ENCODE data around the gene NAPB.

NAPB gene

DNA sequence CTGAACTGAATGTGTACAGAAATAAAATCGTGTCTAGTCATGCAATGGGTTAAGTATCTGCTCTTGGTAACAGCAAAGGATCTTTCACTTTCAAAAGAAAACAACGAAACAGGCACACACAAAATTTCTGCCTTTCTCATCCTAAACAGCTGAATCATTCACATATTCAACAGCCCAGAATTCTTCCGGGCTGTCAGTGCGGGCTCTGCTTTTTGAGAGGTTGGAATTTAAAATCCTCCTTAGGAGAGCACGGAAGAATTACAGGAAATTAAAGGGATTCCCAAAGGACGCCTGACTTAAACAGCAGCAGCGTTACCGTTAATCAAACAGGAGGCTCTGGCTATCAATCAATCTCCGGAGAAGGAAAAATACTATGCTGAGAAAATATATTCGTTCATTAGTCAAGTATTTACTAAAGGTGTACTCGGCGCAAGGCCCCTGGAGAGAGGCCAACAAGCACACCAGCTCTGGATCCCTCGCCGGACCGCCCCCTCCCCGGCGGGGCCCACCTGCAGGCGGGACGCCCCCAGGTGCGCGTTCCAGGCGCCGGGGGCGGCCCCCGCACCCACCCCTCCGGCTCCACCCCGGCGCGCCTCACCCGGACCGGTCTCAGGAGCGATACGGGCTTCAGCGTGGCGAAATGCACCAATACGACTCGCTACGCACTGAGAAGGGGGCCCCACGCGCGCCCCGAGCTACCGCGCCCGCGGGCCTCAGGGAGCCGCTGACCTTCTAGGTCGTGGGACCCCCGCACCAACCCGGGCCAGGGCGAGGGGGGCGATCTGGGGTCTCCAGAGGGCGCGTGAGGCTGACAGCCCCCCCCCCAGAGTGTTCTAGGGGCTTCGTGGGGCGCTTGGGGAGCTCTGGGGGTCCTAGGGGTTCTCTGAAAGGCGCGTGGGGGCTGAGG lies 1.0 kb downstream of the NAPB start:
- Mint-ChIP-seq H3K9me3 (no peaks in the 10 kb centered on the region), H3K4me3 (peak overlapping the region; percentile 91), H3K27ac (peak overlapping the region; percentile 87), H3K27me3 (no peaks in the 10 kb centered on the region), H3K4me1 (ENCODE audit: low read depth) (peaks cover 62% of the 10 kb centered on the region), H3K36me3 (ENCODE audit: low read depth) (no peaks in the 10 kb centered on the region)

- no peaks in the 10 kb centered on the region for H3K27me3 Mint-ChIP-seq
- no peaks in the 10 kb centered on the region for H3K9me3 Mint-ChIP-seq
- no peaks in the 10 kb centered on the region for H3K36me3 Mint-ChIP-seq (ENCODE audit: low read depth)
- peak overlapping the region; percentile 91 for H3K4me3 Mint-ChIP-seq
- H3K27ac Mint-ChIP-seq: peak overlapping the region; percentile 87
- peaks cover 65% of the 10 kb centered on the region for H3K4me1 Mint-ChIP-seq (ENCODE audit: low read depth)
Measured at GRCh38 chr20:23419657-23419994, 1.7 kb downstream of the NAPB start.

DNA sequence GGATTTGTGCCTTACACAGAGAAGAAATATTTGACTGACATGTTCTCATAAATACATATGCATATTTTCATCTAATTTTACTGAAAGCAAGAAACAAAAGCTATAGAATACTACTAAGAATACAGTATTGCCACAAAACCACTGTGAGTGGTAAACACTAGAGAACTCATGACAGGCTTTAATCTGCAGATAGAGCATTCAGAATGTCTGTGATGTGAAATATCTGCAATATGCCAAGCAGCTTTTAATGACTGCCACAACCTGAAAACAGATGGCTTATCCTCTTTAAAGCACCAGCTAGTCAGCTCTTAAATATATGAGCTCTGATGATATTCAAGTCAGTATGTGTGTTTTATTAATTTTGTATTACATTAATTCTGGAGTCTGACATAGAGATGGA lies 3.4 kb downstream of the NAPB start:
- Mint-ChIP-seq H3K9me3 (no peaks in the 10 kb centered on the region), H3K27ac (no peak overlapping the region), H3K36me3 (ENCODE audit: low read depth) (no peaks in the 10 kb centered on the region), H3K4me1 (ENCODE audit: low read depth) (peaks cover 67% of the 10 kb centered on the region), H3K27me3 (no peaks in the 10 kb centered on the region), H3K4me3 (no peak overlapping the region)

GRCh38 chr20:23415959-23416583 lies 5.2 kb downstream of the NAPB start:
- peaks cover 15% of the 10 kb centered on the region for H3K36me3 Mint-ChIP-seq (ENCODE audit: low read depth)
- no peaks in the 10 kb centered on the region for H3K27me3 Mint-ChIP-seq
- H3K4me1 Mint-ChIP-seq (ENCODE audit: low read depth): peaks cover 56% of the 10 kb centered on the region
- H3K9me3 Mint-ChIP-seq: no peaks in the 10 kb centered on the region
- H3K27ac Mint-ChIP-seq: no peak overlapping the region
- no peak overlapping the region for H3K4me3 Mint-ChIP-seq

DNA sequence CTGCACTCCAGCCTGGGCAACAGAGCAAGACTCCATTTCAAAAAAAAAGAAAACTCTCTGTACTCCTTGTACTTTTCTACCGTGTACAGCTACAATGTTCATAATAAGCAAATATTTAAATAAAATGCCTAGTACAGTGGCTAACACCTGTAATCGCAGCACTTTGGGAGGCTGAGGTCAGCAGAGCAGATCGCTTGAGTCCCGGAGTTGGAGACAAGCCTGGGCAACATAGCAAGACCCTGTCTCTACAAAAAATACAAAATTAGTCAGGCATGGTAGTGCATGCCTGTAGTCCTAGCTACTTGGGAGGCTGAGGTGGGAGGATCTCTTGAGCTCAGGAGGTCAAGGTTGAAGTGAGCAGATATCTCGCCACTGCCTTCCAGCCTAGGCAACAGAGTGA lies 5.7 kb downstream of the NAPB start:
- no peak overlapping the region for H3K4me3 Mint-ChIP-seq
- no peaks in the 10 kb centered on the region for H3K9me3 Mint-ChIP-seq
- H3K27me3 Mint-ChIP-seq: no peaks in the 10 kb centered on the region
- H3K27ac Mint-ChIP-seq: no peak overlapping the region
- peaks cover 16% of the 10 kb centered on the region for H3K36me3 Mint-ChIP-seq (ENCODE audit: low read depth)
- H3K4me1 Mint-ChIP-seq (ENCODE audit: low read depth): peaks cover 56% of the 10 kb centered on the region

- no peak overlapping the region for H3K27ac Mint-ChIP-seq
- no peaks in the 10 kb centered on the region for H3K27me3 Mint-ChIP-seq
- peaks cover 16% of the 10 kb centered on the region for H3K36me3 Mint-ChIP-seq (ENCODE audit: low read depth)
- peaks cover 55% of the 10 kb centered on the region for H3K4me1 Mint-ChIP-seq (ENCODE audit: low read depth)
- no peak overlapping the region for H3K4me3 Mint-ChIP-seq
- no peaks in the 10 kb centered on the region for H3K9me3 Mint-ChIP-seq
Measured at GRCh38 chr20:23414526-23415188, 6.6 kb downstream of the NAPB start.

DNA sequence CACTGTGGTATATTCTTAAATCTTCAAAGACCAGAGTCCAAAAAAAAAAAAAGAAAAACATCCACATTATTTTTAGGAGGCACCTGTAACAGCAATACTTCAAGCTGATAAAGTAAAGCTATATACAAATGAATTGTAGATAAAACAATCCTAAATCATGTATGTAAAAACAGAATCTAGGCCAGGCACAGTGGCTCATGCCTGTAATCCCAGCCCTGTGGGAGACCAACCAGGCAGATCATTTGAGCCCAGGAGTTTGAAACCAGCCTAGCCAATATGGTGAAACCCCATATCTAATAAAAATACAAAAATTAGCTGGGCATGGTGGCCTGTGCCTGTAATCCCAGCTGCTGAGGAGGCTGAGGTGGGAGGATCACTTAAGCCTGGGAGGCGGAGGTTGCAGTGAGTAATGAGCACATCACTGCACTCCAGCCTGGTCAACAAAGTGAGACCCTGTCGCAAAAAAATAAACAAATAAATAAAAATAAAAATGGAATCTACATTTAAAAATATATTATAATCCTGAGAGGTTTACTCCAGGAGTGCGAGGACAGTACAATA lies 7.3 kb downstream of the NAPB start:
- Mint-ChIP-seq H3K4me1 (ENCODE audit: low read depth) (peaks cover 51% of the 10 kb centered on the region), H3K27me3 (no peaks in the 10 kb centered on the region), H3K4me3 (no peak overlapping the region), H3K27ac (no peak overlapping the region), H3K36me3 (ENCODE audit: low read depth) (peaks cover 16% of the 10 kb centered on the region), H3K9me3 (no peaks in the 10 kb centered on the region)

- Mint-ChIP-seq H3K4me1 (ENCODE audit: low read depth) (peaks cover 55% of the 10 kb centered on the region), H3K36me3 (ENCODE audit: low read depth) (peaks cover 26% of the 10 kb centered on the region), H3K27ac (no peak overlapping the region), H3K9me3 (no peaks in the 10 kb centered on the region), H3K4me3 (no peak overlapping the region), H3K27me3 (no peaks in the 10 kb centered on the region)
Measured at GRCh38 chr20:23412026-23412425, 9.3 kb downstream of the NAPB start.

- H3K9me3 Mint-ChIP-seq: no peaks in the 10 kb centered on the region
- no peak overlapping the region for H3K4me3 Mint-ChIP-seq
- peaks cover 26% of the 10 kb centered on the region for H3K36me3 Mint-ChIP-seq (ENCODE audit: low read depth)
- H3K27me3 Mint-ChIP-seq: no peaks in the 10 kb centered on the region
- peaks cover 53% of the 10 kb centered on the region for H3K4me1 Mint-ChIP-seq (ENCODE audit: low read depth)
- no peak overlapping the region for H3K27ac Mint-ChIP-seq
Measured at GRCh38 chr20:23410916-23411695, 10.2 kb downstream of the NAPB start.

- H3K9me3 Mint-ChIP-seq: no peaks in the 10 kb centered on the region
- no peak overlapping the region for H3K4me3 Mint-ChIP-seq
- no peaks in the 10 kb centered on the region for H3K27me3 Mint-ChIP-seq
- peaks cover 26% of the 10 kb centered on the region for H3K36me3 Mint-ChIP-seq (ENCODE audit: low read depth)
- peaks cover 46% of the 10 kb centered on the region for H3K4me1 Mint-ChIP-seq (ENCODE audit: low read depth)
- no peak overlapping the region for H3K27ac Mint-ChIP-seq
Measured at GRCh38 chr20:23409800-23410199, 11.5 kb downstream of the NAPB start.

- H3K4me1 Mint-ChIP-seq (ENCODE audit: low read depth): peaks cover 46% of the 10 kb centered on the region
- no peak overlapping the region for H3K4me3 Mint-ChIP-seq
- no peaks in the 10 kb centered on the region for H3K27me3 Mint-ChIP-seq
- H3K9me3 Mint-ChIP-seq: no peaks in the 10 kb centered on the region
- peaks cover 26% of the 10 kb centered on the region for H3K36me3 Mint-ChIP-seq (ENCODE audit: low read depth)
- H3K27ac Mint-ChIP-seq: no peak overlapping the region
Measured at GRCh38 chr20:23408957-23409356, 12.3 kb downstream of the NAPB start.

DNA sequence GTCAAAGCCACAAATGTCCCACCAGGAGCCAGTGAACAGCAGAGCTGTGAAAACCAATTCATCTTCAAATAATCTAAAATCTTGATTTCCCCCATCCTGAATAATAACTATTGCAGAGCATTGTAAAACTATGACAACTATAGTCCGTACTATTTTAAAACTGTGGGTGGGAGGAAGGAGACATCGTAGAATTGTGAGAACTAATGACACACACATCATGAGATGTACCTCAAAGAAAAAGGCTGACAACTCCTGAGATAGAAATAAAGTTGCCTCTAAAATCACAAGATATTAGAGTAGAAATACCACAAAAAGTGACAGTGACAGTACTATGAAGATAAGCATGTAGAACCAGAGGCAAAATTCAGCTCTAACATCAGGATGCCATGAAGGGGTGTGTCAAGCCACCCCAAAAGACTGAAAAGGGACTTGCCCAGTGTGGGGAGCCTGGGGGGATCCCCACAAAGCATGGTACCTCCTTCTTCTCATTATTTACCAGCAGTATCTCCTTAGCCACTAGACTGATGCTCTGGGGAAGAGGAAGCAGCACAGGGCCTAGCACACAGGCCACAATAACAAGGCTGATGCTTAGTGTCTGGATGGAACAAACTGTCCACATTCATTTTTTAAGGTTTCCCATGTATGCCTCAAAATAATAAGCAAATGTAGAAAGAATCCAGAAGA lies 13.4 kb downstream of the NAPB start:
- no peaks in the 10 kb centered on the region for H3K27me3 Mint-ChIP-seq
- peaks cover 39% of the 10 kb centered on the region for H3K4me1 Mint-ChIP-seq (ENCODE audit: low read depth)
- H3K4me3 Mint-ChIP-seq: no peak overlapping the region
- H3K27ac Mint-ChIP-seq: peak overlapping the region; percentile 63
- H3K36me3 Mint-ChIP-seq (ENCODE audit: low read depth): peaks cover 28% of the 10 kb centered on the region
- H3K9me3 Mint-ChIP-seq: no peaks in the 10 kb centered on the region

DNA sequence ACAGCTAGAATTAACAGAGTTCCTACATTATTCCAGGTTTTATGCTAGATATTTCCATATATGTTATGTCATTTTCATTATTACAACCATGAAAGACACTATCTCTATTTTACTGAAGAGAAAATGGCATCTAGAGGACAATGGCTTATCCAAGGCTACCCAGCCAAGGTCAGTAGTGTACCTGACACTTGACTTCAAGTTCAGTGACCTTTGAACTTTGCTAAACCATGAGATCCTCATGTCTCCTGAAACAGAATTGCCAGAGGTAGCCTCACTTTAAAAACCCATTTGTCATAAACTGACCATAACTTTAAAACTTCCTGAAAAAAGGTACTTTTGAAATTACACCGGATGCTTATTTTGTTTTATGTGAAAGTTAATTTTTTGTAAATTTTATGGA lies 14.4 kb downstream of the NAPB start:
- peaks cover 44% of the 10 kb centered on the region for H3K4me1 Mint-ChIP-seq (ENCODE audit: low read depth)
- no peaks in the 10 kb centered on the region for H3K9me3 Mint-ChIP-seq

GRCh38 chr20:23404196-23404595 lies 17.1 kb downstream of the NAPB start:
- Mint-ChIP-seq H3K27ac (no peak overlapping the region), H3K9me3 (no peaks in the 10 kb centered on the region)

More for the DNA sequence above, 14.4 kb downstream of the NAPB start:
- H3K27ac Mint-ChIP-seq: no peak overlapping the region
- H3K4me3 Mint-ChIP-seq: no peak overlapping the region
- no peaks in the 10 kb centered on the region for H3K27me3 Mint-ChIP-seq
- H3K36me3 Mint-ChIP-seq (ENCODE audit: low read depth): peaks cover 29% of the 10 kb centered on the region

More at GRCh38 chr20:23404196-23404595, 17.1 kb downstream of the NAPB start:
- Mint-ChIP-seq H3K27me3 (no peaks in the 10 kb centered on the region), H3K4me3 (no peak overlapping the region), H3K36me3 (ENCODE audit: low read depth) (peaks cover 33% of the 10 kb centered on the region), H3K4me1 (ENCODE audit: low read depth) (peaks cover 63% of the 10 kb centered on the region)

Measured in stimulated activated naive CD8-positive, alpha-beta T cell treated with anti-CD3 and anti-CD28 coated beads, Interleukin-15, Interleukin-2, amounts not matched to agents 100 ng/mL and 50 ng/mL, for 24 hours (primary cell).